ENCODE data around the gene SAMD4A.
A peak's percentile ranks its signal among the peaks of the same experiment; 100 is the strongest.
"Not testable (repeated sequence)": the region's sequence is repeated elsewhere in the genome, so short reads cannot be mapped to it uniquely, and the experiment has no call there.

Gene SAMD4A

GRCh38 chr14:54796961-54797360 lies 230.0 kb downstream of the SAMD4A start:
- DNase-seq (ENCODE audit: low read depth in 2 of 2, low spot score in 1 of 2): no peak

GRCh38 chr14:54797556-54797955 lies 230.6 kb downstream of the SAMD4A start:
- DNase-seq (ENCODE audit: low read depth in 2 of 2, low spot score in 1 of 2): no peak

- no peak for DNase-seq (ENCODE audit: low read depth in 2 of 2, low spot score in 1 of 2)
Observed at GRCh38 chr14:54797986-54798385, 231.1 kb downstream of the SAMD4A start.

- no peak for DNase-seq (ENCODE audit: low read depth in 2 of 2, low spot score in 1 of 2)
Observed at GRCh38 chr14:54798465-54799124, 231.7 kb downstream of the SAMD4A start.

GRCh38 chr14:54801482-54801881 lies 234.6 kb downstream of the SAMD4A start:
- not testable (repeated sequence) for DNase-seq (ENCODE audit: low read depth in 2 of 2, low spot score in 1 of 2)

- DNase-seq (ENCODE audit: low read depth in 2 of 2, low spot score in 1 of 2): no peak
Observed at GRCh38 chr14:54803396-54803795, 236.5 kb downstream of the SAMD4A start.

- no peak for DNase-seq (ENCODE audit: low read depth in 2 of 2, low spot score in 1 of 2)
Observed at GRCh38 chr14:54803926-54804537, 237.1 kb downstream of the SAMD4A start.

GRCh38 chr14:54804538-54805041 lies 237.7 kb downstream of the SAMD4A start:
- DNase-seq (ENCODE audit: low read depth in 2 of 2, low spot score in 1 of 2): no peak

GRCh38 chr14:54805070-54805444 lies 238.1 kb downstream of the SAMD4A start:
- no peak for DNase-seq (ENCODE audit: low read depth in 2 of 2, low spot score in 1 of 2)

GRCh38 chr14:54805445-54806322 lies 238.8 kb downstream of the SAMD4A start:
- peak; percentile 50 to 53 for DNase-seq (ENCODE audit: low read depth in 2 of 2, low spot score in 1 of 2)

GRCh38 chr14:54806616-54807015 lies 239.7 kb downstream of the SAMD4A start:
- DNase-seq (ENCODE audit: low read depth in 2 of 2, low spot score in 1 of 2): no peak

- DNase-seq (ENCODE audit: low read depth in 2 of 2, low spot score in 1 of 2): no peak
Observed at GRCh38 chr14:54807428-54807827, 240.5 kb downstream of the SAMD4A start.

- DNase-seq (ENCODE audit: low read depth in 2 of 2, low spot score in 1 of 2): no peak
Observed at GRCh38 chr14:54807881-54808280, 241.0 kb downstream of the SAMD4A start.

- no peak for DNase-seq (ENCODE audit: low read depth in 2 of 2, low spot score in 1 of 2)
Observed at GRCh38 chr14:54808326-54809161, 241.6 kb downstream of the SAMD4A start.

- no peak for DNase-seq (ENCODE audit: low read depth in 2 of 2, low spot score in 1 of 2)
Observed at GRCh38 chr14:54809767-54810166, 242.8 kb downstream of the SAMD4A start.

GRCh38 chr14:54812617-54813016 lies 245.7 kb downstream of the SAMD4A start:
- DNase-seq (ENCODE audit: low read depth in 2 of 2, low spot score in 1 of 2): no peak

- no peak for DNase-seq (ENCODE audit: low read depth in 2 of 2, low spot score in 1 of 2)
Observed at GRCh38 chr14:54813081-54813480, 246.2 kb downstream of the SAMD4A start.

GRCh38 chr14:54814076-54814475 lies 247.1 kb downstream of the SAMD4A start:
- DNase-seq (ENCODE audit: low read depth in 2 of 2, low spot score in 1 of 2): no peak

- DNase-seq (ENCODE audit: low read depth in 2 of 2, low spot score in 1 of 2): no peak
Observed at GRCh38 chr14:54815016-54815415, 248.1 kb downstream of the SAMD4A start.

GRCh38 chr14:54815515-54815914 lies 248.6 kb downstream of the SAMD4A start:
- DNase-seq (ENCODE audit: low read depth in 2 of 2, low spot score in 1 of 2): no peak

- no peak for DNase-seq (ENCODE audit: low read depth in 2 of 2, low spot score in 1 of 2)
Observed at GRCh38 chr14:54816450-54816849, 249.5 kb downstream of the SAMD4A start.

All from stimulated activated CD8-positive, alpha-beta memory T cell treated with anti-CD3 and anti-CD28 coated beads, Interleukin-4, amount 100 ng/mL, for 1 hour (primary cell).